M059J (cell line): Measurements from ENCODE around the gene TCF3. TPM values are rescaled to one million over a fixed set of nuclear protein-coding genes. Genes with fewer than 3 reads are reported as not detected.
"Not testable (repeated sequence)": the region's sequence is repeated elsewhere in the genome, so short reads cannot be mapped to it uniquely, and the experiment has no call there.

Experiments used
- DNase-seq: peaks from one replicate; pipeline ENCODE4 v3.0.0-alpha.2; 2012; ENCODE audit warnings: low read depth
- total RNA-seq: library from RNA; depleted of rRNA; stranded (reverse); fragments of >200 nt; shearing (Covaris generic); gene quantifications from 2 replicates; pipeline ENCODE4 v1.2.3, GENCODE V29; 2014; rRNA removed

Gene TCF3
- 38.1 and 90.7 TPM in 2 replicates for total RNA-seq

DNA sequence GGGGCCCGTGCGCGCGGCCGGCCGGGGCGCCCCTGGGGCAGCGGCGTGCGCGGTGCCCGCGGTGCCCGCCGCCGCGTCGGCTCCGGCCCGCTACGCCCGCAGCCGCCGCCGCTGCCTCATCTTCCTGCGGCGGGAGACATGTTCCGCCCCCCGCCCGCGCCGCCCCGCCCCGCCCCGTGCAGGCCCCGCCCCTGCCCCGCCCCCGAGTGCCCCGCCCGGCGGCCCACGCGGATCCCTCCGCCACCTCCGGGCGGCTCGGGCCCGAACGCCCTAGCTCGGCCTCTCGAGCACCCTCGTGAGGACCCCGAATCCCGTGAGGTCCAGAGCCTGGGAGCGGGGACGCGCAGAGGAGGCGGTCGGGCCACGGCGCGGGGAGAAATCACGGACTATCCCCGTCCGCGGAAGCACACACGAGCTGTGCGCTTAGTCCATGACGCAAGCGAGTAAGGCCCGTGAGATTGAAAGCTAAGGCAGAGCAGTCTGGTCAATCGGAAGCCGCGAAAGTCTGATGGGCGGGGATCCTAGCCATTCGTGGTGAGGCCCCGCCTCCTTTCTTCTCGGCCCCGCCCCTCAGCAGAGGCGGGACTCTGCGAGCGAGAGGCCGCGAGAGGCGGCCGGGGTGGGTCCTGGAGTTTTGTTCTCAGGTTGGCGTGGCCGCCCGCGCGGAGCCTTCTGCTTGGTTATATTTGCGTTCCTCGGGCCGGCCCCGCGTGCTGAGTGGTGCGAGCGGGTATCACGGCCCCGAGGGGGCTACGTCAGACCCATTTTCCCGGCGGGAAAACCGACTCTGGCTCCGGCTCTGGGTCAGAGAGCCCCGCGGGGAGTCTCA is at the start of gene TCF3:
TSS of gene TCF3 (minus strand) at position 145 of the 829 bp plus-strand sequence. CDS start 2,367 bp downstream, outside the sequence.
- peak; percentile 96 for DNase-seq

DNA sequence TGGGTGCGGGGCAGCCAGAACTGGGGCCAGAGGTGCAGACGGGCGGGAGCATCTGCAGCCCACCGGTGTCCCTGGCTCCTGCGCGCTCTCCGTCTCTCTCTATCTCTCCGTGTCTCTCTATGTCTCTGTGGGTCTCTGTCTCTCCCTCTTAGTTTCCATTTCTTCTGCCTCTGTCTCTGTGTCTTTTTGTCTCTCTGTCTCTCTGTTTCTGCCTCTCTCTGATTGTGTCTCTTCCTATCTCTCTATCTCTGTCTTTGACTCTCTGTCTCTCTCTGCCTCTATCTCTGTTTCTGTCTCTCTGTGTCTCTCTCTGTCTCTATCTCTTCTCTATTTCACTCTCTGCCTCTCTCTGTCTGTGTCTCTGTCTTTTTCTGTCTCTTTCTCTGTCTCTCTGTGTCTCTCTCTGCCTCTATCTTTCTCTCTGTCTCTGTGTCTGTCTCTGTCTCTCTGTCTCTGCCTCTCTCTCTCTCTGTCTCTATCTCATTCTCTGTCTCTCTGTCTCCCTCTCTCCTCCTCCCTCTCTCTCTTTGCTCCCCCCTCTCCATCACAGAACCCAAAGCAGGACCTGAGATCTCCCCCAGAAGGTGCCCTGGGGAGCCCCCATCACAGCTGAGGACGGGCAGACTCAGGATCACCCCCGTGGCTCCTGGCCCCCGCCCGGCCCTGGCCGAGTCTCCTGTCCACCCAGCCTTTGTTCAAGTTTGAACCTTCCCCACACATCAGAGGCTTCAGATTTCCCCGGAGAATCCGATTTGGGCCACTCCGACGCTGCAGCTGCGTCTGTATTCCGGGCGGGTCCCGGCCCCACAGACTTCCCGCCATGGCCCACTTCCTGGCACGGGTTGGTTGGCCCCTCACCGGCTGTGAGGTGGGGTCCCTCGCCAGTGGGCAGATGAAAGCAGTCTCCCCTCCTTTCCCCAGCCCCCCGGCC is 48.6 kb upstream of the TCF3 start:
- DNase-seq, result no peak

DNA sequence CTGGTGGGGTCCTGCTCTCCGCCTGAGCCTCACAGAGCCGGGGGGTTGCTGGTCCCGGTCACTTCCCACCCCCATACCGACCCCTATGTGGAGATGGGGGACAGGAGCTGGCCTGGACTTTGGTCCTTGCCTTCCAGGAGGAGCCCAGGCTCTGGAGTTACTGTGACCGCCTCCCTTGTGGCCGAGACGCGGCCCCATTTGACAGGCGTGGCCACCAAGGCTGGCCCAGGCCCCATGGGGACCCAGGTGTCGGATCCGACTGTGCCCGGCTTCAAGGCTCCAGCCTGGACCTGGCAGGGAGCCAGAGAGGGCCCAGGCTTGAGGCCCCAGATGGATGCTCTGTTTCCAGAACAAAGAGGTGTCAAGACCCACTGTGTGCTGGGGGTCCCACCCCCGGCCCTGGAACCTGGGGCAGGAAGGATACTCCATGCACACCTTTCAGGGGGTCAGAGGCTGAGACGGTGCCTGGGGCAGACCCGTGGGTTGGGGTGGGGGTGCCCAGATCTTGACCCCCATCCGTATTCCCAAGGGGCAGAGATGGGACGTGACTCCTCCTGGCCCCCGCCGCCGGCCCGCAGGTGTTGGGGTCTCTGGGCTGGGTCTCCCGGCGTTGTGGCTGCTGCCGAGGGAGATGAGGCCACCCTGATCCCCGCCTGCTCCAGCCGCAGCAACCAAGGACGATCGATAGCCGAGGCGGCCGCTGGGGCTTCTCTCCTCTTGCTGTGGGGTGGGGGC is 47.8 kb upstream of the TCF3 start:
- DNase-seq, result no peak

- no peak for DNase-seq
Observed at GRCh38 chr19:1699386-1699785, 47.0 kb upstream of the TCF3 start.

- no peak for DNase-seq
Observed at GRCh38 chr19:1698636-1699035, 46.2 kb upstream of the TCF3 start.

DNA sequence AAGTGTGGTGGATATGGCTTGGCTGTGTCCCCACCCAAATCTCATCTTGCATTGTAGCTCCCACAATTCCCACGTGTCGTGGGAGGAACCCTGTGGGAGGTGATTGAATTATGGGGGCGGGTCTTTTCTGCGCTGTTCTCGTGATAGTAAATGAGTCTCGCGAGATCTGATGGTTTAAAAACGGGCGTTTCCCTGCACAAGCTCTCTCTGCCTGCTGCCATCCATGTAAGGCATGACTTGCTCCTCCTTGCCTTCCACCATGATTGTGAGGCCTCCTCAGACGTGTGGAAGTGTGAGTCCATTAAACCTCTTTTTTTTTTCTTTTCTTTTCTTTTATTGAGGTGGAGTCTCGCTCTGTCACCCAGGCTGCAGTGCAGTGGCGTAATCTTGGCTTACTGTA is 43.1 kb upstream of the TCF3 start:
- not testable (repeated sequence) for DNase-seq

DNA sequence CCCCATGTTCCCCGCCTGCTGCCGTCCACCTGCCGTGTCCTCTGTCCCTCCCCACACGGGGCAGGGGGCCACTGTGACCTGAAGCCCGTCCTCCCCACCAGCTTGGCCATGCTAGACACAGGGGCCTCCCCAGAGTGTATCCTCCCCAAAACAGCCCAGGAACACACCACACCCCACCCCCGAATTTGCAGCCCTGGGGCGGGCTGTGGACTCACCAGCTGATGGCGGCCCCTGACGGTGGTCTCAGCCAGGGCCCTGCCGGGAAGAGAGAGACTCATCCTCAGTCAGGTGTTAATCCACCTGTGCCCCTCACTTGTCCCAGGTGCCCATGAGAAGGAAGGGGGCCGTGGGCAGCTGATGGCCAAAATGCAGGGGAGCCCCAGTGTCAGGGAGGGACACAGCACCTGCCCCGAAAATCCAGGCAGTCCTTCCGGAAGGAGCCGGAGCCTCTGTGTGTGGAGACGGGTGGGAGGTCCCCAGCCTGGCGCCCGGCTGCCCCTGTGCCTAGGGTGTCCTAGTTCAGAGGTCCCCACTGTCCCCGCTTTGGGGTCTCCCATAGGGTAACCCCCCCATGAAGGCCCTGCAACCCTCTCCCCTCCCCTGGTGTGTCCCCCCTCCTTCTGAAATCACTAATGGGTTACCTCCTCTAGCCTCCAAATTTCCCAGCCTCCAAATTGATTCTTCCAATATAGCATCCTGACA is 39.3 kb upstream of the TCF3 start:
- no peak for DNase-seq

GRCh38 chr19:1690699-1691307 is 38.4 kb upstream of the TCF3 start:
- DNase-seq, result no peak

- not testable (repeated sequence) for DNase-seq
Observed at GRCh38 chr19:1685785-1686184, 33.4 kb upstream of the TCF3 start.

- no peak for DNase-seq
Observed at GRCh38 chr19:1685046-1685445, 32.6 kb upstream of the TCF3 start.

- DNase-seq, result no peak
Observed at GRCh38 chr19:1684573-1684912, 32.1 kb upstream of the TCF3 start.

GRCh38 chr19:1683869-1684572 is 31.6 kb upstream of the TCF3 start:
- no peak for DNase-seq

- no peak for DNase-seq
Observed at GRCh38 chr19:1680976-1681375, 28.6 kb upstream of the TCF3 start.

- no peak for DNase-seq
Observed at GRCh38 chr19:1678073-1678472, 25.7 kb upstream of the TCF3 start.

DNA sequence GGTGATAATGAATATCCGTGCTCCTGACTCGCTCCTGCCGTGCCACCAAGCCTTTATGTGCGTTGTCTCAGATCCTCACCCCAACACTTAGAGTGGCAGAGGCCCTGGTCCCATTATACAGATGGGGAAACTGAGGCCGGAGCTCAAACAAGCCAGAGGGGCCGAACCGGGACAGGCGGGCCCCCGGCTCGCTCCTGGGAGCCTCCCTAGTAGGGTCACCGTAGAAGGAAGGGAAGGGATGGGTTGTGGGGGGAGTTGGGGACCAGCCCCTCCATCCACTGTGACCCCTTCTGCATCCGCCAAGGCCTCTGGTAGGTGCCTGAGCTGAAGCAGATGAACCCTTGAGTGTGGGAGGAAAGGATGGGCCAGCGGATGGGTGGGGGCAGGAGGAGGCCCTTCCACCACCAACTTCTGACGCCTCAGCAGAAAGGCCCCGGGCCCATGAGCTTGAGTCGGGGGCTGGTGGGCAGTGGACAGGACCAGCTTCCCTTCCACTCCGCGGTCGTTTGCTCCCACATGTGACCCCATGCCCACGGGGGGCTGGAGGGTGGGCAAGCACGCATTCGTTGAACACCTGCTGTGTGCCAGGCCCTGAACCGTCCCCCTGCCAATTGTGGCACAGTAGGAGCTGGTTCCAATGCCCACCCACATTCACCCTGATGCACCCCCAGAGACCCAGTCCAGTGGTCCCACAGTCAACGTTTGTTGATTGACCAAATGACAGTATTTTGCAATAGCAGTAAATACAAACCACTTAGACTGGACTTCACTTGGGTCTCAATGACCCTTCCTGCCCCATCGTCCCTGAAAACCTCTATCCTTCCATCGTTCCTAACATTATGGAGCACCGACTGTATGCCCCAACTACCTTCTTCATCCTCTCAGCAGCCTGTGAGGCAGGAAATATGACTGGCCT is 24.2 kb upstream of the TCF3 start:
- DNase-seq, result no peak

DNA sequence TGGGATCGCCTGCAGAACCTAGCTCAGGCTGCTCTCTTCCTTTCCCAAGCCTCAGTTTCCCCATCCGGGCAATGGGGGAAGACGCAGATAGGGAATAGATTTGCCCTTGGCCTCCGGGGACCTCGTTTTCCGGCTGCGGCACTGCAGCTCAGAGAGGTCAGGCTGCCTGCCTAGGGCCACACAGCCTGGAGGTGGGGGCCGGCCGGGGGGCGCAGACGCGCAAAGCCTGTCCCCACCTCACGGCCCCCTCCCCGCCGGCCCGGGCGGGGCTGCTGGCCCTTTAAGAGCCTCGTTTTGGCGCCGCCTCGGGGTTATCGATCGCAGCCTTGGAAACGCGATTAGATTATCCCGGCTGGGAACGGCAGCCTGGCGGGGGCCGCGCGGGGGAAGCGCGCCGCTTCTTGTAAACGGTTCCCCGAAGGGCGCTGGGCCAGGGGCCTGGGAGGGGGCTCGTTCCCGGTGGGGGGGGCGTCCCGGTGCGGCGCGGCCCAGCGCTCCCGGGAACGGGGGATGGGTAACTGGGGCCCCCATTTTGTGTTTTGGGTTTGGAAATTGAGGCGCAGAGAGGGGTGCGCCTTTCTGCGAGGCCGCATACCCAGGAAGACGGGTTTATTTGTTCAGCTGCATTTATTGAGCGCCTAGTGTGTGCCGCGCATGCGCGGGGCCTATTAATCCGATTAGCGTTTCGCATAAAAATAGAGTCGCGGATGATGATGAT is 23.4 kb upstream of the TCF3 start:
- DNase-seq, result no peak

- DNase-seq, result no peak
Observed at GRCh38 chr19:1674293-1674679, 21.9 kb upstream of the TCF3 start.

DNA sequence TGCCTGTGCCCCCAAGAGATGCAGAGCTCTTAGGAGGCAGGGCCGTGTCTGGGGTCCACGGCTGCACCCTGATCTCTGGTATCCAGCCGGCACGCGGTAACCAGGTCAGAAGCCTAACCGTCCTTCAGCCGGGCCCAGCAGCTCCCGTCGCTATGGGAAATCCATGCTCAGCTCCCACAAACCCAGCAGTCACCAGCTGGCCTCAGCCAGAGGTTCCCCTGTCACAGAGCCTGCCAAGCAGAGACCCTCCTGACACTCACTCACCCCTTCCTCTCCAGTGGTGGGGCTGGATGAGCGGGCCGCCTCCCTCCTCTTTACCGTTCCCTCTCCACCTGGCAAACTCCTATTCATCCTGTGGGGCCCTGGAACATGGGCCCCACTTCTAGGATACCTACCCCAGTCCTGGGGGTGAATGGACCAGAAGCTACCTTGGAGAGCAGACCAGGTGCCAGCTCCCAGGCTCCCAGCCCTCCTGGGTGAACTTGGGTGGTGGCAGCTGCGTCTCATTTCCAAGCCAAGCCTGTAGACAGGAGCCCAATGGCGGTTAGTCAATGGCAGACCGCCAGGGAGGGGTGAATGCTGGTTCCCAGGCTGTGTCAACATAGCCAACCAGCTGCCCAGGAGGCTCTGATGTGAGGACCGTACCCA is 21.4 kb upstream of the TCF3 start:
- DNase-seq, result no peak
